Measurements from ENCODE around the gene SPATA31D3.
"Not testable (repeated sequence)": the region's sequence is repeated elsewhere in the genome, so short reads cannot be mapped to it uniquely, and the experiment has no call there.

The SPATA31D3 gene

GRCh38 chr9:81943393-81943792, at the start of gene SPATA31D3:
Gene SPATA31D3, plus strand, starts transcription at chr9:81943500. Its CDS starts 86 bp downstream, at chr9:81943586.
- DNase-seq (ENCODE audit: low read depth in 2 of 2): not testable (repeated sequence)

DNA sequence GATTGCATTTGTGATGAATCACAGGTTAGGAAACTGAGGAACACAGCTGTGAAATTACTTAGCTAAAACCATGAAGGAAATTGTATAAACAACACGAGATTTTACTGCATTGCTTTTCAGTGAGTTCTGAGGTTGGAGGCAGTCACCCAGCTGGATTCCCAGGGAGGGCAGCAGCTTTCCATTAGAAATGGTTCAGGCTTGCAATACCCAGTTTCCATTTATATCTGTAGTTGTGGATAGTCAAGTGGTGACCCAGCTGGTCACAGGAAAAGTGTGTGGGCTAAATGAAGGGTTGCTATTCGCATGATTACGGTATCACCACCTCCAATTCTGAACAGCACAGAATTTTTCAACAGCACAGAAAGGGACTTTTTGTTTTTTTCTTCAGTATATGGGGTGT, 49.4 kb upstream of the SPATA31D3 start:
- no peak for DNase-seq (ENCODE audit: low read depth in 2 of 2)

DNA sequence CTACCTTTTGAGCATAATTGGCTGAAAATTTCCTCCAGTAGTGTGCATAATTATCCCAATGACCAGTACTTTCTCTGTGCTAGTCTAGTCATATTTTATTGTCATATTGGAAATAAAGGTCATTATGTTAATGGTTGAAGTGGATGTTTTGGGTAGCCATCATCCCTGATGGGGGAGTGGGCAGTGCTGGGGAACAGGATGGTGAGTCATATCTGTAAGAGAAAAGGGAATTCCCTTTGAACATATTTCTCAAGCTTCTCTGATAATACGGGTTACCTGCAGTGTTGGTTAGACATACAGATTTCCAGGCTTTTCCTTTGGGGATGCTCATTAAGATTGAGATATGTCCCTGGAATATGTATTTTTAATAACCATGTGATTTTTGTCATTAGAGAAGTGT, 48.4 kb upstream of the SPATA31D3 start:
- no peak for DNase-seq (ENCODE audit: low read depth in 2 of 2)

DNA sequence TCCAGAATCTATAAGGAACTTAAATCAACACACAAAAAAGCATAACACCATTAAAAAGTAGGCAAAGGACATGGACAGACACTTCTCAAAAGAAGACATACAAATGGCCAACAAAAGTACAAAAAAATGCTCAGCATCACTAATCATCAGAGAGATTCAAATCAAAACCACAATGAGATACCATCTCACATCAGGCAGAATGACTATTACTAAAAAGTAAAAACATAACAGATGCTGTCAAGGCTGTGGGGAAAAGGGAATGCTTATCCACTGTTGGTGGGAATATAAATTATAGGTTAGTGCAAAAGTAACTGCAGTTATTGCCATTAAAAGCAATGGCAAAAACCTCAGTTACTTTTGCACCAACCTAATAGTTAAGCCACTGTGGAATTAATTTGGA, 47.2 kb upstream of the SPATA31D3 start:
- no peak for DNase-seq (ENCODE audit: low read depth in 2 of 2)

DNA sequence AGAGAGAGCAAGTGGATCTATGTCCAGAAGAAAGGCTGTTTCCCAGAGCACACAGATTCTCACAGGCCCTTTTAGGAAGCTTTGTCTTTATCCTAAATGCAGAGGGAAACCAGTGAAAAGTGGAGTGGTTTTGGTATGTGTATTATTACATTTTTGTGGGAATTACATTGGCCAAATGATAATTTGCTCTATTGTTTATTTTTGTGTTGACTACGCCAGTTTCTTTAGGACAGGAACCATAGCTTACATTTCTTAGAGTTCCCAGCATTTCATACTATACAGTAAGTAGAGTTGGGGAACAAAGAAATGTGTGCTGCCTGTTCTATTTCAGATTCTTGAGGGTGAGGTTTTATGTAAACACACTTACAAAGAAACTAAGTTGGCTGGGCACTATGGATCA, 44.4 kb upstream of the SPATA31D3 start:
- no peak for DNase-seq (ENCODE audit: low read depth in 2 of 2)

DNA sequence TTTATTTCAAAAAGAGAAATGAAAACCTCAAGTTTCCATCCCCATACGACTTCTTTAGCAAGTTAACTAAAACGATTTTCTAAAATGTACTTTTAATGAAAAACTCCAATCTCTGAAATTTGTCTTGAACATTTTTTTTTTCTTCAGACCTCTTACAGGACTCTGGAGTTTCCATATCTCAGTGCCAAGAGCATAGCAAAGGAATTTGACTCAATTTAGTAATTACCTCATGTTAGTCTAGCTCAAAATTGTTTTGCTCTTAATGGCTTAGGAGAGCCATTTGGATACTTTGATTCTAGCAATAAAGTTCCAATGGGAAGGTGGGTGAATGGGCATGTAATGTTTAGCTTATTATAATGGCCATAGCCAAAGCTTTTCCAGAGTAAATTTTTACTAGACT, 41.1 kb upstream of the SPATA31D3 start:
- no peak for DNase-seq (ENCODE audit: low read depth in 2 of 2)

DNA sequence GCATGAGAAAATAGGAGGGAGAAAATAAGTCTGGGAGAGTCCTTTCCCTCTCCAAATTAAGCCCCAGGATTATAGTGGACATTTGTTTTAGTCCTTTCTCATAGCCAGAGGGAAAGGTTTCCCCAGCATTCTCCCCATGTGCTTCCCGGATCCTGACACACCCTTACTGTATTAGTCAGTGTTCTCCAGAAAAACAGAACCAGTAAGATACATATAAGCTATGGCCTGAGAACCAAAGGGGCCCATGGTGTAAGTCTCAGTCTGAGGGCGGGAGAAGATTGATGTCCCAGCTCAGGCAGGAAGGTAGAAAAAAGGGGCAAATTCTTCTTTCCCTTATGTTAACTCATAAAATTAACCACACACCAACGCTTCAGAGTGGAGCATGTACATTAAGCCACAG, 40.7 kb upstream of the SPATA31D3 start:
- DNase-seq (ENCODE audit: low read depth in 2 of 2): no peak

DNA sequence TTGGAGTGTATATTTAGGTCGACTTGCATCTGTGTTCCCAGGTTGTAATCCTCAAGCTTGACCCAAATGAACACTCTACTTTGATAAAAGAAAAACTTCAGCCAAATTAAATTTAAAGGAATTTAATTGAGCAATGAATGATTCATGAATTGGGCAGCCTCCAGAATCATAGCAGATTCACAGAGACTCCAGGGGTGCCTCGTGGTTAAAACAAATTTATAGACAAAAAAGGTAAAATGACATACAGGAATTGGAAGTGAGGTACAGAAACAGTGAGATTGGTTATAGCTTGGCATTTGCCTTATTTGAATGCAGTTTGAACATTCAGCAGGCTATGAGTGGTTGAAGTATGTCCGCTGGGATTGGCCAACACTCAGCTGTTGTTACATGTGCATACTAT, 36.6 kb upstream of the SPATA31D3 start:
- no peak for DNase-seq (ENCODE audit: low read depth in 2 of 2)

- DNase-seq (ENCODE audit: low read depth in 2 of 2): no peak
Measured at GRCh38 chr9:81912135-81912534, 31.2 kb upstream of the SPATA31D3 start.

- no peak for DNase-seq (ENCODE audit: low read depth in 2 of 2)
Measured at GRCh38 chr9:81915801-81916505, 27.3 kb upstream of the SPATA31D3 start.

GRCh38 chr9:81918507-81918906, 24.8 kb upstream of the SPATA31D3 start:
- not testable (repeated sequence) for DNase-seq (ENCODE audit: low read depth in 2 of 2)

GRCh38 chr9:81928305-81928704, 15.0 kb upstream of the SPATA31D3 start, which contains the start of gene SPATA31D4:
Gene SPATA31D4, plus strand, starts transcription at chr9:81928428. Its CDS starts 86 bp downstream, at chr9:81928514.
- DNase-seq (ENCODE audit: low read depth in 2 of 2): not testable (repeated sequence)

GRCh38 chr9:81930147-81930546, 13.2 kb upstream of the SPATA31D3 start:
- DNase-seq (ENCODE audit: low read depth in 2 of 2): not testable (repeated sequence)

DNA sequence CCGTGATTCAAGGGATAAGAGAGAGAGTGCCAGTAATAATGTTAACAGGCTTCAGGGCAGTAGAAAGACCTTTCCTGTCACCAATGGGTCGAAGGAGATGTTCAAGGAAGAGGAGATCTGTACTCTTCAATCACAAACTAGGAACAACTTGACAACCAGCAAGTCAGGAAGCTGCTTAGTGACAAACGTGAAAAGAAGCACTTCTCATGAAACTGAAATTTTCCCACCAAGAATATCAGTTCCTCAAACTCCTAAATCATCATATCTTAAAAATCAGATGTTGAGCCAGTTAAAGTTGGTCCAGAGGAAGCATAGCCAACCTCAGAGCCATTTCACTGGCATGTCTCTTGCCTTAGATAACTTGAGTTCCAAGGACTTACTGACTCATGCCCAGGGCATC, 9.8 kb upstream of the SPATA31D3 start:
- not testable (repeated sequence) for DNase-seq (ENCODE audit: low read depth in 2 of 2)

DNA sequence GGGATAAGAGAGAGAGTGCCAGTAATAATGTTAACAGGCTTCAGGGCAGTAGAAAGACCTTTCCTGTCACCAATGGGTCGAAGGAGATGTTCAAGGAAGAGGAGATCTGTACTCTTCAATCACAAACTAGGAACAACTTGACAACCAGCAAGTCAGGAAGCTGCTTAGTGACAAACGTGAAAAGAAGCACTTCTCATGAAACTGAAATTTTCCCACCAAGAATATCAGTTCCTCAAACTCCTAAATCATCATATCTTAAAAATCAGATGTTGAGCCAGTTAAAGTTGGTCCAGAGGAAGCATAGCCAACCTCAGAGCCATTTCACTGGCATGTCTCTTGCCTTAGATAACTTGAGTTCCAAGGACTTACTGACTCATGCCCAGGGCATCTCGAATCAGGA, 5.3 kb downstream of the SPATA31D3 start:
- DNase-seq (ENCODE audit: low read depth in 2 of 2): not testable (repeated sequence)

DNA sequence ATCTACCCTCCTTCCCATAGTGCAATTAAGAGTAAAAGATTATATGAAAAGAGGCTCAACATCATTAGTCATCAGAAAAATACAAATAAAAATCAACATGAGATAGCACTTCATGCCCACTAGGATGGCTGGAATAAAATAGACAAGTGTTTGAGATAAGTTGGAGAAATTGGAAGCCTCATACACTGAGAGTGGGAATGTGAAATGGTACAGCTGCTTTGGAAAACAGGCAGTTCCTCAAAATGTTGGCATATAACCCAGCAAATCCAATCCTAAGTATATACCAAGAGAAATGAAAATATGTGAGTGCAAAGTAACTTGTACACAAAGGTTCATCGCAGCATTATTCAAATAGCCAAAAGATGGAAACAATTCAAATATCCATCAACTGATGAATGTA, 9.8 kb downstream of the SPATA31D3 start:
- no peak for DNase-seq (ENCODE audit: low read depth in 2 of 2)

GRCh38 chr9:81955625-81956024, 12.3 kb downstream of the SPATA31D3 start:
- no peak for DNase-seq (ENCODE audit: low read depth in 2 of 2)

DNA sequence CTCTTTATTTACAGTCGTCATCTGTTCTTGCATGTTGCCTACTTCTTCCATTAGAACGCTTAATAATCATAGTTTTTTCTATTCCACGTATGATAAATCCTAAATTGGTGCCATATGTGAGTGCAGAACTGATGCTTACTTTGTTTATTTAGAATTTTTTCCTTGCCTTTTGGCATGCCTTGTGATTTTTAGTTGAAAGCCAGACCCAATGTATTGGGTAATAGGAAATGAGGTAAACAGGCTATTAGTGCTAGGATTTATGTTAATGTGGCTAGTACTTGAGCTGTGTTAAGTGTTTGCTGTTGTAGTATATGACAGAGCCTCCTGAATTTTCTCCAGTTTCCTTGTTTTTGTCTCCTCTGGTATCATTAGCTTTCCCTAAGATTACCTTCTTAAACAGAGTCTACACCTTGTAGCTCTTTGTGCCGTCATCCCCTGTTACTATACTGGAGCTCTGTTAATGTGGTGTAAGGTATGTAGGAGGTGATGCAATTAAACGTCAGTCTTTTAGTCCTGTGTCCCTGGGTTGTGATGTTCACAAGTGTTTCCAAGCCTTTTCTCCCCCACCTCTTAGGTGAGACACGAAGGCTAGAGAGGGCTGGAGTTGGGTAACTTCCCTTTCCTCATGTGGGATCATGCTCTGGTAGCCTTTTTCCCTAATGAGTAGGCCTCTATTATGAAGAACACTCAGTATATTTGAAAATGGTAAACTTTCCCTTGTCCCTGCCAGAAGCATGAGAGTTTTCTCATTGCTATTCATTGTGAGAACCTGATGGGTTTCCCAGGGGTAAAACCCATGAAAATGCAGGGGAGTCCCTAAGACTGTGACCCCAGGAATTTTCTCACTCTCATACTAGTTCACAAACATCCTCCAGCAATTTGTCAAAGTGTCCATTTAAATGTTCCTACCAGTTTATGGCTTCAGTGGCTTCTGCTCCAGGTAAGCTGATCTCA, 21.2 kb downstream of the SPATA31D3 start:
- no peak for DNase-seq (ENCODE audit: low read depth in 2 of 2)

GRCh38 chr9:81968026-81968425, 24.7 kb downstream of the SPATA31D3 start:
- no peak for DNase-seq (ENCODE audit: low read depth in 2 of 2)

DNA sequence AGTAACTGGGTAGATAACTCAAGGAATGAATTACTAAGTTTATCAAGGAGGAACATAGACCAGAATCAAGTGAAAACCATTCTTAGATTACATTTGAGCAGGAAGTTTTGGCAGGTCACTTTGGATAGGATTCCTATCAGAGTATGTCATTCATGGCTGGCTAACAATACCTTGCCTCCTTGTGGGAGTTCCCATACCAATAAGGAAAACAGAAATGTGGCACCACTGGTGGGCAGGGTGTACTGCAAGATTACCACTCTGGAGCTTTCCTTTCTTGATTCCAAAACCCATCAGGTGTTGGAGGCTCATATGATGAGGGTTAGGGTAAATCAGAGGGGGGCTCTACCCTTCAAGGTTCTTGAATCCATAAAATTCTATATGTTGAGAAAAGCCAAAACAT, 26.7 kb downstream of the SPATA31D3 start:
- no peak for DNase-seq (ENCODE audit: low read depth in 2 of 2)

- no peak for DNase-seq (ENCODE audit: low read depth in 2 of 2)
Measured at GRCh38 chr9:81971727-81972126, 28.4 kb downstream of the SPATA31D3 start.

- no peak for DNase-seq (ENCODE audit: low read depth in 2 of 2)
Measured at GRCh38 chr9:81974764-81975163, 31.5 kb downstream of the SPATA31D3 start.

- DNase-seq (ENCODE audit: low read depth in 2 of 2): no peak
Measured at GRCh38 chr9:81976351-81976750, 33.1 kb downstream of the SPATA31D3 start.

Data from stimulated activated CD4-positive, alpha-beta T cell treated with anti-CD3 and anti-CD28 coated beads, Interleukin-15, amount 100 ng/mL, for 48 hours (primary cell).